NB4 (cell line): ENCODE data around the gene LPCAT1.

Source experiments
- DNase-seq: peaks from one replicate; pipeline ENCODE4 v3.0.0; 2010; ENCODE audit warnings: low read depth
- H3K4me3 ChIP-seq: one replicate; pipeline ENCODE4 v1.5.1; 2011; ENCODE audit warnings: mild to moderate bottlenecking, low read depth, low read length, moderate library complexity
- MYC ChIP-seq: IDR thresholded peaks from 2 replicates; pipeline ENCODE4 v1.6.1; 2011; ENCODE audit warnings: low read depth, low read length
- POLR2A ChIP-seq: IDR thresholded peaks from 2 replicates; pipeline ENCODE4 v1.6.1; 2011; ENCODE audit warnings: mild to moderate bottlenecking; ENCODE audit not compliant: insufficient read length; ENCODE audit errors: extremely low read depth
- TF ChIP-seq, protein P1 (sequence below): IDR thresholded peaks from one replicate; pipeline ENCODE4 v1.5.1; 2012; ENCODE audit warnings: low read depth, low read length
- TF ChIP-seq, protein P2 (sequence below): IDR thresholded peaks from 2 replicates; pipeline ENCODE4 v1.6.1; 2011; ENCODE audit warnings: low read depth, low read length

LPCAT1 gene

GRCh38 chr5:1564824-1565736 lies 41.3 kb upstream of the LPCAT1 start:
- no peak overlapping the region for H3K4me3 ChIP-seq
- no peak for DNase-seq
- TF ChIP-seq, protein P1, sequence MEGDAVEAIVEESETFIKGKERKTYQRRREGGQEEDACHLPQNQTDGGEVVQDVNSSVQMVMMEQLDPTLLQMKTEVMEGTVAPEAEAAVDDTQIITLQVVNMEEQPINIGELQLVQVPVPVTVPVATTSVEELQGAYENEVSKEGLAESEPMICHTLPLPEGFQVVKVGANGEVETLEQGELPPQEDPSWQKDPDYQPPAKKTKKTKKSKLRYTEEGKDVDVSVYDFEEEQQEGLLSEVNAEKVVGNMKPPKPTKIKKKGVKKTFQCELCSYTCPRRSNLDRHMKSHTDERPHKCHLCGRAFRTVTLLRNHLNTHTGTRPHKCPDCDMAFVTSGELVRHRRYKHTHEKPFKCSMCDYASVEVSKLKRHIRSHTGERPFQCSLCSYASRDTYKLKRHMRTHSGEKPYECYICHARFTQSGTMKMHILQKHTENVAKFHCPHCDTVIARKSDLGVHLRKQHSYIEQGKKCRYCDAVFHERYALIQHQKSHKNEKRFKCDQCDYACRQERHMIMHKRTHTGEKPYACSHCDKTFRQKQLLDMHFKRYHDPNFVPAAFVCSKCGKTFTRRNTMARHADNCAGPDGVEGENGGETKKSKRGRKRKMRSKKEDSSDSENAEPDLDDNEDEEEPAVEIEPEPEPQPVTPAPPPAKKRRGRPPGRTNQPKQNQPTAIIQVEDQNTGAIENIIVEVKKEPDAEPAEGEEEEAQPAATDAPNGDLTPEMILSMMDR, result no peak
- TF ChIP-seq, protein P2, sequence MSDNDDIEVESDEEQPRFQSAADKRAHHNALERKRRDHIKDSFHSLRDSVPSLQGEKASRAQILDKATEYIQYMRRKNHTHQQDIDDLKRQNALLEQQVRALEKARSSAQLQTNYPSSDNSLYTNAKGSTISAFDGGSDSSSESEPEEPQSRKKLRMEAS, result no peak
- TF ChIP-seq MYC (no peak), POLR2A (no peak)

DNA sequence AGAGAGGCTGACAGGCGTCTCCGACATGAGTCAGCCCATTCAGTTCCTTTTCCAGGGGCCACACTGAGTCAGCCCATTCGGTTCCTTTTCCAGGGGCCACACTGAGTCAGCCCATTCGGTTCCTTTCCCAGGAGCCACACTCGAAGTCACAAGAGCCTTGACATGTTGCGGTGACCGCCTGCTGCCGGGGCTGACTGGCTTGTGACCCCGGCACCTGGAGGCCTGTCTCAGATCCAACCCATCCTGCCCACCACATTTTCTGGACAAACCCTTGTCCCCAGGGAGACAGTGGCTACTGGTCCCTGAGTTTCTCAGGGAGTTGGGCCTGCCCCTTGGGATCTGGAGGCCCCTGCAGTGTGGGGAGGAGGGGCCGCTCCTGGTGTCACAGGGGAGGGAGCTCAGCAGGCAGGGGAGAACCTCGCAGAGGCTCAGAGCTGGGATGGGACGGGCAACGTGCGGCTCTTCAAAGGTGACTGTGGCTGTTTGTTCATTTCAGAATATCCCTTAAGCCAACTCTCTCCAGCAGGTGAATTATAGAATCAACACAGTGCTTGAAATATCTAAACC lies 40.5 kb upstream of the LPCAT1 start:
- TF ChIP-seq, protein P2, result no peak
- no peak for TF ChIP-seq POLR2A
- TF ChIP-seq, protein P1, result no peak
- TF ChIP-seq MYC, result no peak
- DNase-seq, result peak; percentile 86
- H3K4me3 ChIP-seq, result no peak overlapping the region

- no peak overlapping the region for H3K4me3 ChIP-seq
- DNase-seq, result no peak
- TF ChIP-seq MYC (no peak), POLR2A (no peak)
- TF ChIP-seq, protein P2, result no peak
- TF ChIP-seq, protein P1, result no peak
Measured at GRCh38 chr5:1563617-1564181, 39.9 kb upstream of the LPCAT1 start.

- TF ChIP-seq, protein P2, result no peak
- TF ChIP-seq MYC, result no peak
- TF ChIP-seq, protein P1, result no peak
- TF ChIP-seq POLR2A, result no peak
- no peak overlapping the region for H3K4me3 ChIP-seq
- DNase-seq, result no peak
Measured at GRCh38 chr5:1563051-1563461, 39.3 kb upstream of the LPCAT1 start.

- DNase-seq, result no peak
- TF ChIP-seq POLR2A (no peak), MYC (no peak)
- TF ChIP-seq, protein P2, result no peak
- TF ChIP-seq, protein P1, result no peak
- no peak overlapping the region for H3K4me3 ChIP-seq
Measured at GRCh38 chr5:1562599-1562998, 38.8 kb upstream of the LPCAT1 start.
